KOPT-K1 (cell line): Measurements from ENCODE around the gene CALCOCO2.
"Not testable (repeated sequence)": the region's sequence is repeated elsewhere in the genome, so short reads cannot be mapped to it uniquely, and the experiment has no call there.

ENCODE experiments used
- H3K27ac ChIP-seq: fragments of 200-600 bp; sonication (generic); 2 replicates; pipeline ENCODE4 v1.5.1; 2016; ENCODE audit warnings: antibody characterized with exemption, mild to moderate bottlenecking, low read depth, low read length; ENCODE audit not compliant: poor library complexity, severe bottlenecking
- H3K36me3 ChIP-seq: fragments of 200-600 bp; sonication (generic); 2 replicates; pipeline ENCODE4 v1.5.1; 2017; ENCODE audit warnings: antibody characterized with exemption, mild to moderate bottlenecking, low read length, moderate library complexity; ENCODE audit not compliant: insufficient read depth
- H3K9me3 ChIP-seq: fragments of 200-600 bp; sonication (generic); 2 replicates; pipeline ENCODE4 v1.5.1; 2017; ENCODE audit warnings: antibody characterized with exemption, low read length, mild to moderate bottlenecking; ENCODE audit not compliant: insufficient read depth, poor library complexity, severe bottlenecking

CALCOCO2 gene

DNA sequence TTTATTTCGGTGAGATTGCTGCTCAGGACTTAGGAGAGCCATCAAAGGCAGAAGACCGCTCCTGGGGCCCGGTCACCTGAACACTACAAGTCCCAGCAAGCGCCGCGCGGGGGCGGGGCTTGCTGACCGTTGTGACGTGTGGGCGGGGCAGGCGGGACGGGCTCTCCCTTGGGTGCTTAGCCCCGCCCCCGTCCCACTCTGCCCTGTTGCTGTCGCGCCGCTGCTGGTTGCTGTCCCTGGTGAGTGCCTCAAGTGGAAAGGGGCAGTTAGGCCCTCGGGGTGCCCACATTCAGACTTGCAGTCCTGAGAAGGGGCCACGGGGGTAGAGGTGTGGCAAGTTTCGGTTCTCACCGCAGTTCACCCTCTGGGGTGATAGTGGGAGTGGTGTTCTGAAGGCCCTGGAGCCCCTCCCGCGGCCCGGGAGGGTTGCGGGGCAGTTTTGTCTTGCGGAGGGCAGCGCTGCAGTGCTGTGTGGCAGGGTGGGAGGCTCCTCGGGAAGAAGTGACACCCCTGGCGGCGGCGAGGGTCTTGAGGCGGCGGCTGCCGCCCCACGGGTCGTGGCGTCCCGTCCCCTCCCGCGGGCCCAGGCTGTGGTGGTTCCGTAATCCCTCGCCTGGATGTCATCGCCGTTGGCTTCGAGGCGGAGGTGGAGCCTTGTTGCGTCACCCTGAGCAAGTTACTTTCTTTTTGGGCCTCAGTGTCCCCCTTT lies at the start of gene CALCOCO2:
Gene CALCOCO2, plus strand, starts transcription at position 196 of the 709 bp plus-strand sequence. CDS start 10,673 bp downstream, outside the sequence.
- H3K9me3 ChIP-seq: no peaks in the 10 kb centered on the region
- H3K27ac ChIP-seq: peak within 1 kb of the TSS; percentile 80
- H3K36me3 ChIP-seq: no peaks in the 10 kb centered on the region

- no peak overlapping the region for H3K27ac ChIP-seq
- H3K36me3 ChIP-seq: no peaks in the 10 kb centered on the region
Measured at GRCh38 chr17:48787828-48788227, 43.0 kb upstream of the CALCOCO2 start.

DNA sequence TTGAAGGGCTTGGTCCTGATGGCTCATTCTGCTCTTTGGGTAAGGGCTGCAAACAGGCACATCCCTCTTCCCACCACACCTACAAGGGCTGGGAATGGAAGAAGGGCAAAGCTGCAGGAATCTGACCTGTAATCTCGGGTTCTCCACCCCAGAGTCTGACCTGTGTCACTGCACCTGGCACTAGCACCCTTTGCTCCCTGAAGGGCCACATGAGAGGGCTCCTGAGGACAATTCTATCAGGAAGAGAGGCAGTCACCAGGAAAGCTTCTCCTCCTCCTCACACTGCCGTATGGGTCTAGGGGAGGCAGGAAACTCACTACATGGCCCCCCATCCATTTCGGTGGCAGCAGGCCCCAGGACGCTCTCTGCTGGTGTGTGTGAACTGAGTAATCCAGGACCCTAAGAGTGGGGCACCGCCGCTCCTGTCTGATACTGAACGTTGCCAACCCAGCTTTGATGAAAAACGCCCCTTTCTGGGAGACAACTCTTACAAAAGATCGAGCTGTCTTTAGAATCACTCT lies 40.2 kb upstream of the CALCOCO2 start:
- H3K27ac ChIP-seq: no peak overlapping the region
- H3K36me3 ChIP-seq: no peaks in the 10 kb centered on the region
- no peaks in the 10 kb centered on the region for H3K9me3 ChIP-seq

More at GRCh38 chr17:48787828-48788227, 43.0 kb upstream of the CALCOCO2 start:
- H3K9me3 ChIP-seq: no peaks in the 10 kb centered on the region

- Histone ChIP-seq H3K9me3 (no peaks in the 10 kb centered on the region), H3K27ac (no peak overlapping the region), H3K36me3 (no peaks in the 10 kb centered on the region)
Measured at GRCh38 chr17:48791128-48792032, 39.5 kb upstream of the CALCOCO2 start.

GRCh38 chr17:48792033-48792798 lies 38.6 kb upstream of the CALCOCO2 start:
- Histone ChIP-seq H3K9me3 (no peaks in the 10 kb centered on the region), H3K27ac (no peak overlapping the region), H3K36me3 (no peaks in the 10 kb centered on the region)

DNA sequence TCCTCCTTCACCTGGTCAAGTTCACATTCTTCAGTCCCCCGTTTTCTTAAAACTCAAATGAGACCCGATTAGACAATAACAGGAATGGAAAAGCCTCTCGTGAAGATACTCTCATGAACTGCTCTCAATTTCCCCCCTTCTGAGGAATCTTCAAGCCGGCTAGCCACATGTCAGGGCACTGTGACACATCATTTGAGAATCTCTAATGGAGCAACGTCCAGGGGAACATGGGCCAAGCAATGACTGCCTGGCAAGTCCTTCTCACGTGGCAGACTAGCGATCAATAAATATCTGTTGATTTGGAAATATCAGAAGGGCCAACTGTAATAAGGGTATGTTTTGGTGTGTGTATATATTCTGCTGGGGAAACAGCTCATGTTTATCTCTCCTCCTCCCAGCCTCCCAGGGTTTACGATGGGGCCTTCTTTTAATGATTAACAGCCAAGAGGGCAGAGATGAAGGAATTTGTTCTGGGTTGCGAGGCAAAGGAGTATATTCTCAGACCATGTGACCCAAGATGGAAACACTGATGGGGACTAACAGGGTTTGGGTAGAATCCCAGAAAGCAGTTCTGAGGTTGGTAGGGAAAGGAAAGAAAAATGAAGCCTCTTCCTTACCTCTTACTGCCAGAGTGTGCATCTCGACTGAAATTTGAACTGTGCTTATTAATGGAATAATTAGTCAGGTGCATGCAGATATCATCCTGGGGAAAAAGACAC lies 35.2 kb upstream of the CALCOCO2 start:
- H3K27ac ChIP-seq: no peak overlapping the region
- H3K36me3 ChIP-seq: no peaks in the 10 kb centered on the region
- H3K9me3 ChIP-seq: no peaks in the 10 kb centered on the region

DNA sequence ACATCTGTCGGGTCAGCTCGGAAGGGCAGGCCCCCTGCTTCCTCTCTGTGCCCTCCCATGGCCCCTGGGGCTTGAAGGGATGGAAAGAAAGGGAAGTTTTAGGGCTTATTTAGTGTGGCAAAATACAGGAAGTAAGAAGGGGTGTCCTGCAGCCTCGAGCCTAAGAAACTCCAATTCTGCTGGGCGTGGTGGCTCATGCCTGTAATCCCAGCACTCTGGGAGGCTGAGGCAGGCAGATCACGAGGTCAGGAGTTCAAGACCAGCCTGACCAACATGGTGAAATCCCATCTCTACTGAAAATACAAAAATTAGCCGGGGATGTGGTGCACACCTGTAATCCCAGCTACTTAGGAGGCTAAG lies 34.7 kb upstream of the CALCOCO2 start:
- not testable (repeated sequence) for H3K36me3 ChIP-seq, H3K27ac ChIP-seq, H3K9me3 ChIP-seq

- Histone ChIP-seq H3K27ac (no peak overlapping the region), H3K36me3 (no peaks in the 10 kb centered on the region)
Measured at GRCh38 chr17:48799069-48799723, 31.6 kb upstream of the CALCOCO2 start.

GRCh38 chr17:48800626-48801217 lies 30.1 kb upstream of the CALCOCO2 start:
- Histone ChIP-seq H3K9me3 (no peaks in the 10 kb centered on the region), H3K27ac (no peak overlapping the region), H3K36me3 (no peaks in the 10 kb centered on the region)

More at GRCh38 chr17:48799069-48799723, 31.6 kb upstream of the CALCOCO2 start:
- no peaks in the 10 kb centered on the region for H3K9me3 ChIP-seq

- no peak overlapping the region for H3K27ac ChIP-seq
- no peaks in the 10 kb centered on the region for H3K36me3 ChIP-seq
- no peaks in the 10 kb centered on the region for H3K9me3 ChIP-seq
Measured at GRCh38 chr17:48804936-48805411, 25.9 kb upstream of the CALCOCO2 start.

DNA sequence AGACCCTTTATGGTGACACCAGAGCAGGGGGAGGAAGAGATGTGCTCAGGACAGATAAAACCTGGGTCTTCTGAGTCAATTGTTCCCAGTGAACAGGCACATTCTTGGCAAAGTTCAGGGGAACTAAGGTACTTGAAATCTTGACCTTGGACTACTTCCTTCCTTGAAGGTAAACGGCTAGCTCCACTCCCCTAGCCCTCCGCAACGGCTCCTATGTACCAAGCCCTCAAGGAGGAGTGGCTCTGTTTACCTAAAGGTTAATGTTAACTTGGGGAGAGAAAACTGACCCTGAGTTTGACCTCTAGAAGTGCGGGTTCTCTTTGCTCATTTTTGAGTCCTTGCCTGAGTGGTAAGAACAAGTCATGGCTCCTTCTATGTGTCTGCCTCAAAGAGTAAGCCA lies 21.7 kb upstream of the CALCOCO2 start:
- no peaks in the 10 kb centered on the region for H3K36me3 ChIP-seq
- H3K9me3 ChIP-seq: no peaks in the 10 kb centered on the region
- no peak overlapping the region for H3K27ac ChIP-seq

DNA sequence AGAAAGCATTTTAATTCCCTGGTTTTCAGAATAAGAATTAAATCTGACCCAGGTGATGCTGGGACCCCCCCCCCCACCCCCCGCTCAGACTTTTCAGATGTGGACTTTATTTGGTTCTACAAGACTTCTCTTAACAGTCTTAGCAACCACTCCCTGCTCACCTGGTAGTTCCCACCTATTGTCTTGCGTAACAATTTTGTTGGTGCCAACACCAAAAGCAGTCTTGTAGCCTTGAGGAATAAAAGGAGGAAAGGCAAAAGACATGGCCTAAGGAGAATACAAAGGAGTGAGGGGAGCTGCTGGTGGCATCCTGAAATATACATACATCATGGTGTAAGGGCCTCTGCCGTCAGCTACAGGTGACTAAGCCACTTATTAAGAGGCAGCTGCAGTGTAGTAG lies 18.8 kb upstream of the CALCOCO2 start:
- H3K9me3 ChIP-seq: no peaks in the 10 kb centered on the region
- H3K27ac ChIP-seq: no peak overlapping the region
- H3K36me3 ChIP-seq: no peaks in the 10 kb centered on the region

DNA sequence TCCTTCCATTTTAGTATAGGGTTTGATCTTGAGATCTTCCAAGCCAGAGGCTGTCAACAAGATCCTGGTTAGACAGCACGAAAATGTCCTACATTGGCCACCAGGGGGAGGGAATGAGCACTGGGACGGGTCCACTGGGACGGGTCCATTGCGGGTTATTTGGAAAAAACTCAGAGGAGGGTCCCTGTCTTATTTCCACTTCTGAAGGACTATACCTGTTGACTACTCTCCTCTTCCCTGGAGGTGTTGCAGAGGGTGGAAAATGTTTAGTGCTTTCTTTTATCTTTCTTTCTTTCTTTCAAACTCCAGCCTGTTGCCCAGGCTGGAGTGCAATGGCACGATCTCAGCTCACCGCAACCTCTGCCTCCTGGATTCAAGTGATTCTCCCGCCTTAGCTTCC lies 16.3 kb upstream of the CALCOCO2 start:
- H3K27ac ChIP-seq: no peak overlapping the region
- H3K9me3 ChIP-seq: no peaks in the 10 kb centered on the region
- no peaks in the 10 kb centered on the region for H3K36me3 ChIP-seq
